ENCODE data around the gene LYSET. TPM values are rescaled to one million over a fixed set of nuclear protein-coding genes. Genes with fewer than 3 reads are reported as not detected.

Gene LYSET
- total and polyA plus RNA-seq, 9 of the 15 experiments (the other 6 are each of a cell fraction or from before 2014, with no cell fraction given), result 7.6 to 36.6 (median 15.9) TPM

- TF ChIP-seq ZBTB11 (CRISPR knock-in tag; IDR thresholded peaks at IDR 0.05), result peak; percentile 11 to 92 (median 44); a peak in 4 of 6 replicates
Measured at GRCh38 chr14:93184391-93185348, at the start of gene LYSET, which contains the start of gene MOAP1 (continued).

- Histone ChIP-seq H3K36me3 (ENCODE audit: control insufficient read depth, insufficient read depth, low read length) (no peaks in the 10 kb centered on the region), H3K9ac (ENCODE audit: insufficient read depth in 1 of 2, low read depth in 2 of 2, low read length in 2 of 2) (no peak overlapping the region), H3K4me2 (ENCODE audit: insufficient read depth, low read length) (no peak overlapping the region), H3K4me3 (no peak overlapping the region), H3K27ac (ENCODE audit: extremely low read depth, low read depth, low read length) (no peak overlapping the region), H4K20me1 (replicated peaks; ENCODE audit: control insufficient read depth, insufficient read depth, low read length) (no peaks in the 10 kb centered on the region), H3K79me2 (ENCODE audit: control insufficient read depth, insufficient read depth, low read length) (no peaks in the 10 kb centered on the region), H3K9me1 (ENCODE audit: control insufficient read depth, insufficient read depth, low read length) (no peaks in the 10 kb centered on the region), H2AFZ (ENCODE audit: low read depth, low read length) (no peak overlapping the region), H3K4me1 (replicated peaks in 1 of 2; ENCODE audit: control insufficient read depth in 2 of 2, insufficient read depth in 2 of 2, low read length in 2 of 2) (peaks cover 3 to 7% of the 10 kb centered on the region in 2 experiments; a peak in 3 of 5 replicates), H3K27me3 (ENCODE audit: control insufficient read depth in 2 of 2, insufficient read depth in 2 of 2, low read length in 2 of 2) (no peaks in the 10 kb centered on the region; a peak in 1 of 5 replicates), H3K9me3 (replicated peaks; ENCODE audit: control insufficient read depth, insufficient read depth, low read depth, low read length) (no peaks in the 10 kb centered on the region)
- ChIA-PET CTCF (ENCODE audit: low intra/inter-chr PET ratio) (no interaction called here), POLR2A (no interaction called here)
- FAIRE-seq, result no peak
- in situ Hi-C loops (cut with MboI) (no loop called here), intact Hi-C loops (cut with micrococcal nuclease) (no loop called here)
- WGBS (ENCODE audit: insufficient coverage, low coverage, missing lambda C conversion rate), result 44% methylated on average over 5 of the region's 5 CpGs
- no peak for ATAC-seq
- TF ChIP-seq PML (IDR thresholded peaks at IDR 0.05; ENCODE audit: low read length) (no peak), KHSRP (IDR thresholded peaks at IDR 0.05) (no peak), NFXL1 (CRISPR knock-in tag; IDR thresholded peaks at IDR 0.05) (no peak), POLR2B (IDR thresholded peaks at IDR 0.05; ENCODE audit: low read depth, partially characterized antibody) (no peak), GABPB2 (CRISPR knock-in tag; conservative IDR thresholded peaks at IDR 0.05) (no peak), SNRNP70 (optimal IDR thresholded peaks at IDR 0.05; ENCODE audit: low read depth, low read length) (no peak), E2F1 (CRISPR knock-in tag; IDR thresholded peaks at IDR 0.05) (no peak), SRSF3 (IDR thresholded peaks at IDR 0.05; ENCODE audit: insufficient read depth, low read length) (no peak), ARHGAP35 (IDR thresholded peaks at IDR 0.05; ENCODE audit: partially characterized antibody) (no peak), NCOA1 (IDR thresholded peaks at IDR 0.05; ENCODE audit: low read depth) (no peak), ZNF253 (CRISPR knock-in tag; conservative IDR thresholded peaks at IDR 0.05) (no peak)
- DNase-seq (ENCODE audit: extremely low read depth in 1 of 4, low spot score in 3 of 4), result no peak
- no TSS peak for BruUV-seq (replicated peaks)
Measured at GRCh38 chr14:93135399-93135798, 49.7 kb upstream of the LYSET start.

All from K562 (cell line).